Cardiac ventricle fibroblast (primary cell): ENCODE results near the gene GUCA2B. TPM values are rescaled to one million over a fixed set of nuclear protein-coding genes. Genes with fewer than 3 reads are reported as not detected.

Experiments used
- total RNA-seq: library from RNA; depleted of rRNA; stranded (reverse); fragments of >200 nt; gene quantifications from 2 replicates; pipeline ENCODE4 v1.2.3, GENCODE V29; 2015

GUCA2B gene
- total RNA-seq = not detected in 2 replicates

GRCh38 chr1:42152907-42153600 lies at the start of gene GUCA2B:
TSS of gene GUCA2B (plus strand) at chr1:42153410. CDS start at chr1:42153451, 41 bp downstream.

GRCh38 chr1:42164551-42165420 lies 11.6 kb downstream of the GUCA2B start, which contains the start of gene GUCA2A:
TSS of gene GUCA2A (minus strand) at chr1:42164745. CDS start at chr1:42164712, 33 bp downstream.

Other genes starting within 250 kb of the GUCA2B start
- 1.8 and 2.0 TPM in 2 replicates for gene HIVEP3, start 234.5 kb upstream of the GUCA2B start, total RNA-seq
- not detected in 2 replicates for gene GUCA2A, start 11.3 kb downstream of the GUCA2B start, total RNA-seq
- 21.5 and 23.9 TPM in 2 replicates for gene FOXJ3, start 181.8 kb downstream of the GUCA2B start, total RNA-seq
- gene RIMKLA, start 227.4 kb downstream of the GUCA2B start, total RNA-seq = not detected in 2 replicates